ENCODE results near the gene PAGE3. TPM values are rescaled to one million over a fixed set of nuclear protein-coding genes. Genes with fewer than 3 reads are reported as not detected.
A peak's percentile ranks its signal among the peaks of the same experiment; 100 is the strongest.

The PAGE3 gene
- total RNA-seq, 6 donors from 2014 or later = not detected

DNA sequence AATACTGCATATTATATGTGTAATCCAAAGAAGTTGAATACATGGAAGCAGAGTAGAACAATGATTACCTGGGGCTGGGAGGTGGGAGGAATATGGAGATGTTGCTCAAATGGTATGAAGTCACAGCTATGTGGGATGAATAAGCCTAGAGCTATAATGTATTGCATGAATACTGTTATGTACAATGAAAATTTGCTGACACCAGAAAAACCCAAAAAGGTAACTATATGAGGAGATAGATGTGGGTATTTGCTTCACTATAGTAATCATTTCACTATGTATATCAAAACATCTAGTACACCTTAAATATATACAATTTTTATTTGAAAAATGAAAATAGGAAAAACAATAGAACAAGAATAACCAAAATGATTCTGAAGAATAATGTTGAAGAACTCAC is 11.2 kb downstream of the PAGE3 start:
- ATAC-seq (ENCODE audit: low FRiP score in 2 of 2) (no peak), DNase-seq (no peak)
- Histone ChIP-seq H3K9me3 (peaks cover 0 to 2% (median 0%) of the 10 kb centered on the region in 4 donors), H3K27ac (no peak overlapping the region), H3K4me3 (no peak overlapping the region), H3K36me3 (no peaks in the 10 kb centered on the region), H3K27me3 (no peaks in the 10 kb centered on the region), H3K4me1 (no peaks in the 10 kb centered on the region)
- TF ChIP-seq POLR2AphosphoS5 (IDR thresholded peaks at IDR 0.05) (no peak), EP300 (IDR thresholded peaks at IDR 0.05) (no peak), POLR2A (IDR thresholded peaks at IDR 0.05) (no peak)
- TF ChIP-seq, protein P1, sequence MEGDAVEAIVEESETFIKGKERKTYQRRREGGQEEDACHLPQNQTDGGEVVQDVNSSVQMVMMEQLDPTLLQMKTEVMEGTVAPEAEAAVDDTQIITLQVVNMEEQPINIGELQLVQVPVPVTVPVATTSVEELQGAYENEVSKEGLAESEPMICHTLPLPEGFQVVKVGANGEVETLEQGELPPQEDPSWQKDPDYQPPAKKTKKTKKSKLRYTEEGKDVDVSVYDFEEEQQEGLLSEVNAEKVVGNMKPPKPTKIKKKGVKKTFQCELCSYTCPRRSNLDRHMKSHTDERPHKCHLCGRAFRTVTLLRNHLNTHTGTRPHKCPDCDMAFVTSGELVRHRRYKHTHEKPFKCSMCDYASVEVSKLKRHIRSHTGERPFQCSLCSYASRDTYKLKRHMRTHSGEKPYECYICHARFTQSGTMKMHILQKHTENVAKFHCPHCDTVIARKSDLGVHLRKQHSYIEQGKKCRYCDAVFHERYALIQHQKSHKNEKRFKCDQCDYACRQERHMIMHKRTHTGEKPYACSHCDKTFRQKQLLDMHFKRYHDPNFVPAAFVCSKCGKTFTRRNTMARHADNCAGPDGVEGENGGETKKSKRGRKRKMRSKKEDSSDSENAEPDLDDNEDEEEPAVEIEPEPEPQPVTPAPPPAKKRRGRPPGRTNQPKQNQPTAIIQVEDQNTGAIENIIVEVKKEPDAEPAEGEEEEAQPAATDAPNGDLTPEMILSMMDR (IDR thresholded peaks at IDR 0.05) = no peak

DNA sequence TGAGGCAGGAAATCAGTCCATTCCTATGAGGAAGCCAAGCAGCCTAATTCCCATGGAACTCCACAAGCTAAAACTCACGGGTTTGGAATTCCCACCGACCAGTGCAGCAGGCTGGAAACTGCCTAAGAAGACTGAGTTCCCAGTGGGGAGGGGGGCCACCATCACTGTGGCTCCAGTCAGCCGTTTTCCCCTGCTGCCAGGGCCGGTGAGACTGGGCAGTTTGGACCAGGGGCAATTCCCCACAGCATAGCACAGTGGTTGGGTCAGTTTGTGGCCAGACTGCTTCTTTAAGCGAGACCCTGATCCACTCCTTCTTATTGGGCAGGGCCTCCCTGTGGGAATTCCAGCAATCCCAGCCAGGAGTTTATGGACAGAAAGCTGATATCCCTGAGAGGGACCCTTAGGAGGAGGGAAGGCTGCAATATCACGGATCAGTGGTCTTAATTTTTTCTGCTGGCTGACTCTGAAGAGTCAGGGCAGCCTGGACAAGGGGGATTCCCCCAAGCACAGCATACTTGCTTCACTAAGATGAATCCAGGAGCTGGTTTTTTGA is 23.9 kb downstream of the PAGE3 start:
- Histone ChIP-seq H3K4me3 (no peak overlapping the region), H3K36me3 (no peaks in the 10 kb centered on the region), H3K4me1 (no peaks in the 10 kb centered on the region), H3K27me3 (no peaks in the 10 kb centered on the region), H3K27ac (no peak overlapping the region), H3K9me3 (peaks cover 0 to 3% (median 0%) of the 10 kb centered on the region in 4 donors)
- 50 to 73% methylated on average over 1 to 6 of the region's 6 CpGs for WGBS, 2 donors
- DNase-seq (no peak), ATAC-seq (ENCODE audit: low FRiP score in 2 of 2) (no peak)
- TF ChIP-seq POLR2A (IDR thresholded peaks at IDR 0.05) = no peak
- no peak for TF ChIP-seq EP300 (IDR thresholded peaks at IDR 0.05)
- no peak for TF ChIP-seq POLR2AphosphoS5 (IDR thresholded peaks at IDR 0.05)
- TF ChIP-seq, protein P1 (IDR thresholded peaks at IDR 0.05) = no peak

DNA sequence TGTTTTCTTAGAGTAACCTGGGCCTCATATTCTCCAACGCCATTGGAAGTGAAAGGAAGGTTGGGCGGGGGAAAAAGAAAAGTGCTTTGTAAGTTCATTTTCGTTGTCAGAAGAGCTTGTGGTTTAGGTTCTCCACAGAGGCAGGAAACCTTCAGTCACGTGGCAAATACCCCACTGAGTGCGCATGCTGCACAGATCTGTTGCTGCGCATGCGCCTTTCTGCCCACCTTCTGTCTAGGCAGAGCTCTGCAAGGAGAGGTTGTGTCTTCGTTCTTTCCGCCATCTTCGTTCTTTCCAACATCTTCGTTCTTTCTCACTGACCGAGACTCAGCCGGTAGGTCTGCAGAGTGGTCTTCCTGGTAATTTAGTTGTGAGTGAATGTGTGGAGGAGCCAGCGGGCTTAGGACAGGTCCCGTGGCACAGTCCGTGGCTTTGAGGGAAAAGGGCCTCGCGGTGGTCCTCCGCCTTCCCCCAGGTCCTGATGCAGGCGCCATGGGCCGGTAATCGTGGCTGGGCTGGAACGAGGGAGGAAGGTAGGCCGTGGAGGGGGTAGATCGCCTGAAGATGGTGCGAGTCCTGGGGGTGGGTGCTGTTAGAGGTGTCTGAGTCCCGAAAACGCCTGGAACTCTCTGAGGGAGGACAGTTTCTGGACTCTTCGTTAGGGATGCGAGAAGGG is 44.5 kb downstream of the PAGE3 start, which contains the start of gene PAGE5:
Gene PAGE5 (plus strand): TSS at position 228 of the 676 bp plus-strand sequence. CDS start 1,037 bp downstream, outside the sequence.
- no peak for ATAC-seq (ENCODE audit: low FRiP score in 2 of 2)
- Histone ChIP-seq H3K36me3 (no peaks in the 10 kb centered on the region), H3K27ac (no peak within 1 kb of the TSS), H3K4me1 (no peaks in the 10 kb centered on the region), H3K27me3 (no peaks in the 10 kb centered on the region), H3K9me3 (no peaks in the 10 kb centered on the region), H3K4me3 (no peak within 1 kb of the TSS)
- no peak for TF ChIP-seq EP300 (IDR thresholded peaks at IDR 0.05)
- no peak for TF ChIP-seq POLR2A (IDR thresholded peaks at IDR 0.05)
- TF ChIP-seq, protein P1 (IDR thresholded peaks at IDR 0.05) = no peak
- peak in 1 of 2 donors; percentile 20 for DNase-seq
- 85 to 89% methylated on average over 30 of the region's 30 CpGs for WGBS, 2 donors

DNA sequence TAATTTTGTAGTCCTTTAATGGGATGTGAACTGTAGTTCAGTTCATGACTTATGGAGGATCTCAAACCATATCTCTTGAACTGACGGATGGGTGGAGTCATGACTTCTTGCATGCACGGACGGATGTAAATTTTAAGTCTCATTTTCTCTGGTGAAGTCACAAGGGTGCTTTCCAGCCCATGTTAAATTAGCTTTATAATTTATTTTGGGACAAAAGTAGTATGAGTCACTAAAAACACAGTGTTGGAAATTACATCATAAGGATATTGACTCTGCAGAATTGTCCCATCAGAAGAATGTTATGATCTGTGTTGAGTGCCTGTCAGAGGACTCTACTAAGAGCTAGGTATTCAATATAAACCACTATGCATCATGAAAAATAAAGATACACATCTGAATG is 51.3 kb downstream of the PAGE3 start:
- H3K4me3 ChIP-seq = no peak overlapping the region
- TF ChIP-seq POLR2A (IDR thresholded peaks at IDR 0.05) (no peak), POLR2AphosphoS5 (IDR thresholded peaks at IDR 0.05) (no peak), EP300 (IDR thresholded peaks at IDR 0.05) (no peak)
- TF ChIP-seq, protein P1 (IDR thresholded peaks at IDR 0.05) = no peak
- DNase-seq (no peak), ATAC-seq (ENCODE audit: low FRiP score in 2 of 2) (no peak)
- 73 to 74% methylated on average over 3 of the region's 3 CpGs for WGBS, 2 donors
- H3K27ac ChIP-seq = no peak overlapping the region
- H3K36me3 ChIP-seq = no peaks in the 10 kb centered on the region
- H3K4me1 ChIP-seq = no peaks in the 10 kb centered on the region
- no peaks in the 10 kb centered on the region for H3K27me3 ChIP-seq
- no peaks in the 10 kb centered on the region for H3K9me3 ChIP-seq

All from upper lobe of left lung (tissue), 6 donors.